Neuronal stem cell (in vitro differentiated cells): ENCODE results near the gene ENTPD2.

ENCODE experiments used
- DNase-seq: peaks from one replicate; pipeline ENCODE4 v3.0.0-alpha.2; 2013; ENCODE audit warnings: low spot score
- H2AFZ ChIP-seq: one replicate; pipeline ENCODE4 v1.6.1; 2013; ENCODE audit warnings: mild to moderate bottlenecking, low read length, inconsistent platforms
- H2AK5ac ChIP-seq: 2 replicates; pipeline ENCODE4 v1.6.1; 2013; ENCODE audit warnings: low read depth, mild to moderate bottlenecking, inconsistent platforms, low read length, moderate library complexity, mixed read lengths
- H2BK120ac ChIP-seq: 2 replicates; pipeline ENCODE4 v1.6.1; 2013; ENCODE audit warnings: low read depth, mild to moderate bottlenecking, inconsistent platforms, low read length, moderate library complexity, mixed read lengths
- H2BK12ac ChIP-seq: one replicate; pipeline ENCODE4 v1.6.1; 2013; ENCODE audit warnings: low read length, inconsistent platforms
- H2BK15ac ChIP-seq: 2 replicates; pipeline ENCODE4 v1.6.1; 2013; ENCODE audit warnings: mild to moderate bottlenecking, low read length, inconsistent platforms, mixed read lengths
- H2BK5ac ChIP-seq: one replicate; pipeline ENCODE4 v1.6.1; 2013; ENCODE audit warnings: inconsistent platforms, mild to moderate bottlenecking, low read length, moderate library complexity
- H3K14ac ChIP-seq: one replicate; pipeline ENCODE4 v1.6.1; 2013; ENCODE audit warnings: low read length, inconsistent platforms
- H3K18ac ChIP-seq: 2 replicates; pipeline ENCODE4 v1.6.1; 2013; ENCODE audit warnings: low read length, inconsistent platforms
- H3K23ac ChIP-seq: 2 replicates; pipeline ENCODE4 v1.6.1; 2013; ENCODE audit warnings: low read depth, mild to moderate bottlenecking, mixed read lengths, low read length, inconsistent platforms; ENCODE audit not compliant: poor library complexity
- H3K27ac ChIP-seq: replicated peaks from 3 replicates; pipeline ENCODE4 v1.5.1; 2013; ENCODE audit warnings: low read length, inconsistent platforms
- H3K27me3 ChIP-seq, 3 experiments: 2 replicates each; pipeline ENCODE4 v1.6.1; 2013; ENCODE audit warnings: low read length in 3 of 3, mild to moderate bottlenecking in 2 of 3, inconsistent platforms in 1 of 3, low read depth in 1 of 3, mixed read lengths in 1 of 3, moderate library complexity in 1 of 3; ENCODE audit not compliant: control insufficient read depth in 3 of 3, insufficient read depth in 3 of 3
- H3K36me3 ChIP-seq, 2 donors: replicated peaks in 1 of 2; 2 replicates each; pipeline ENCODE4 v1.6.1; 2013; ENCODE audit warnings: low read length in 2 of 2; ENCODE audit not compliant: control insufficient read depth in 2 of 2, insufficient read depth in 2 of 2
- H3K4ac ChIP-seq: 2 replicates; pipeline ENCODE4 v1.6.1; 2013; ENCODE audit warnings: inconsistent platforms, mild to moderate bottlenecking, low read length, moderate library complexity
- H3K4me1 ChIP-seq, 2 donors: 1 replicate in 1 of 2; 2 replicates in 1 of 2; pipeline ENCODE4 v1.6.1; 2013; ENCODE audit warnings: low read length in 2 of 2, low read depth in 1 of 2; ENCODE audit not compliant: control insufficient read depth in 2 of 2, insufficient read depth in 1 of 2
- H3K4me2 ChIP-seq: one replicate; pipeline ENCODE4 v1.6.1; 2013; ENCODE audit warnings: mild to moderate bottlenecking, low read length, inconsistent platforms; ENCODE audit not compliant: insufficient read depth, poor library complexity, severe bottlenecking
- H3K4me3 ChIP-seq, 2 donors: 2 replicates each; pipeline ENCODE4 v1.5.1; 2013; ENCODE audit warnings: low read length in 2 of 2, mild to moderate bottlenecking in 2 of 2, inconsistent platforms in 1 of 2, moderate library complexity in 1 of 2
- H3K79me1 ChIP-seq: one replicate; pipeline ENCODE4 v1.6.1; 2013; ENCODE audit warnings: low read depth, mild to moderate bottlenecking, inconsistent platforms, low read length, moderate library complexity
- H3K9ac ChIP-seq: one replicate; pipeline ENCODE4 v1.6.1; 2013; ENCODE audit warnings: mild to moderate bottlenecking, low read depth, low read length, inconsistent platforms; ENCODE audit not compliant: poor library complexity
- H3K9me3 ChIP-seq, 2 donors: replicated peaks in 1 of 2; 2 replicates each; pipeline versions ENCODE3 to v1.6.1; 2013; ENCODE audit warnings: low read length in 2 of 2, mild to moderate bottlenecking in 2 of 2, inconsistent platforms in 1 of 2, low read depth in 1 of 2, mixed read lengths in 1 of 2, moderate library complexity in 1 of 2; ENCODE audit not compliant: control insufficient read depth in 2 of 2, insufficient read depth in 1 of 2
- H4K8ac ChIP-seq: one replicate; pipeline ENCODE4 v1.6.1; 2013; ENCODE audit warnings: low read depth, mild to moderate bottlenecking, inconsistent platforms, low read length, moderate library complexity
- H4K91ac ChIP-seq: one replicate; pipeline ENCODE4 v1.6.1; 2013; ENCODE audit warnings: low read length, low read depth, mild to moderate bottlenecking, inconsistent platforms; ENCODE audit not compliant: poor library complexity
- WGBS, 2 donors: extraction: QIAGEN DNeasy Blood & Tissue Kit; methylation state at CpG; one replicate each; pipeline ENCODE4 v1.1.7; 2013; ENCODE audit warnings: missing lambda C conversion rate in 2 of 2, mixed read lengths in 1 of 2; ENCODE audit not compliant: insufficient read length in 2 of 2, insufficient replicate concordance in 1 of 2; ENCODE audit errors: extremely low coverage in 2 of 2; 5-methylcytosine and 5-hydroxymethylcytosine counted together

ENTPD2 gene

DNA sequence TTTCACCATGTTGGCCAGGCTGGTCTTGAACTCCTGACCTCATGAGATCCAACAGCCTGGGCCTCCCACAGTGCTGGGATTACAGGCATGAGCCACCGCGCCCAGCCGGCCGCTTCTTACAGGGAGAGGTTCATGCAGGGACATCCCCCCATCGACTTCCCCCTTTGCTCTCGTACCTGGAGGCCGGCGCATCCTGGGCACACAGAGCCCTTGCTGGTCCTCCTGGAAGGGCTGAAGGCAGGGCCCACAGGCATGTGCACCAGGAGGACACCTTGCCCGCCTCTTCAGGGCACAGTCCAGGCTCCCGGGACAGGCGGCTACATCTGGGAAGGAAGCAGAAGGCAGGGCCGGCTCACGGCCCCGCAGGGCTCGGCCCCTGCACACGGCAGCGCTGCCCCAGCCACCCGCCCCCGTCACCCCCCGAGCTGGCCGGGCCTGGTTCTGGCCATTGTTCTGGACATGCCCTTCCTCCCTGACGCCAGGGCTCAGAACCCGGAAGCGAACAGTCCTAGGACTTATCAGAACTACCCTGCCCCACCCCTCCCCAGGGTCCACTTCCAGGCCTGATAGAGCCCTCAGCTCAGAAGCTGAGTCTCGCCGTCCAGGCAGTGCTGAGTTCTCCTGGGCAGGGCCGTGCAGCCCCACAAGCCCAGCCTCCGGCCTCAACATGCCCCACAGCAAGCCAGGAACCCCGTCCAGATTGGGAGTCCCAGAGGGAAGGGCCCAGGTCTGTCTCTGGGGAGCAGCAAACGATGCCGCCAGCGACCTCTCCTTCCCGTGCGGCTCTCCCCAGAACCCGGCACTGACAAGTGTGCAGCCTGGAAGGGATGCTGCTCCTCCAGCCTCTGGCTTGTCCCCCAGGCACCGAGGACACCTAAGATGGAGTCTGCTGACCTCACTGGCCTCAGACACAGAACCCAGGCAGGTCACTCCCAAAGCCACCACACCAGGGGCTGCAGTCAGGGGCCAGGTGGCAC is 10.8 kb downstream of the ENTPD2 start:
- WGBS, 2 donors, result no CpG with 5 or more reads among the region's 36 CpGs
- Histone ChIP-seq H3K4me1 (peaks cover 8 to 40% of the 10 kb centered on the region in 2 donors), H3K27ac (no peak overlapping the region), H3K9me3 (peaks cover 0 to 2% of the 10 kb centered on the region in 2 donors), H3K36me3 (peaks cover 3 to 16% of the 10 kb centered on the region in 2 donors), H2BK12ac (no peak overlapping the region), H3K18ac (no peak overlapping the region), H3K4ac (no peak overlapping the region), H2BK5ac (no peak overlapping the region), H3K27me3 (peaks cover 0 to 25% (median 10%) of the 10 kb centered on the region in 3 experiments), H3K4me3 (no peak overlapping the region), H2BK15ac (no peak overlapping the region), H3K23ac (no peak overlapping the region), H2AFZ (no peak overlapping the region), H3K9ac (no peak overlapping the region), H4K91ac (no peak overlapping the region), H2AK5ac (no peak overlapping the region), H3K79me1 (peaks cover 7% of the 10 kb centered on the region), H3K14ac (no peak overlapping the region), H3K4me2 (no peak overlapping the region), H2BK120ac (no peak overlapping the region), H4K8ac (no peak overlapping the region)
- DNase-seq, result no peak

DNA sequence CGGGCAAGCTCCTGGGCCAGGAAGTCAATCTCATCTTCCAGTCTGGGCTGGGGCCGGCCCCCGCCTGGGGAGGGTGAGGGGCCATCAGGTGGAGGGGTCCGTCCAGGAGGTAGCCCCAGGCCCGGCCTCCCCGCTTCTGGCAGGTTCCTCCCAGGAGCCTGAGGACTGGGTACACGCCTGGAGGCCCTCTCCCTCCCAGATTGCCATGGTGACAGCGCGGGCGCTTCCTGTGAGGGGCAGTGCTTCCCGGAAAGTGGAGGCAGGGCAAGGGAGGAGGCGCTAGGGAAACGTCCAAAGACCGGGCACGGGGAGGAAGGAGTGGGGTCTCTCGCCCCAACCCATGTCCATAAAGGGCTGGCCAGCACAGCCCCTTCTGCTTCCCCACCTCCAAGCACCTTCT is 12.7 kb downstream of the ENTPD2 start:
- H3K27me3 ChIP-seq, result peaks cover 0 to 13% (median 0%) of the 10 kb centered on the region in 3 experiments
- peak overlapping the region; percentile 54 for H2AFZ ChIP-seq
- peaks cover 7% of the 10 kb centered on the region for H3K79me1 ChIP-seq
- H4K8ac ChIP-seq, result no peak overlapping the region
- no peak overlapping the region for H2BK15ac ChIP-seq
- H3K14ac ChIP-seq, result no peak overlapping the region
- no CpG with 5 or more reads among the region's 16 CpGs for WGBS, 2 donors
- peak overlapping the region in 1 of 2 donors; percentile 38 for H3K4me3 ChIP-seq
- no peak overlapping the region for H3K27ac ChIP-seq
- H3K36me3 ChIP-seq, result peaks cover 3 to 23% of the 10 kb centered on the region in 2 donors
- H3K9me3 ChIP-seq, result no peaks in the 10 kb centered on the region
- H3K9ac ChIP-seq, result no peak overlapping the region
- no peak overlapping the region for H2BK12ac ChIP-seq
- no peak overlapping the region for H3K4me2 ChIP-seq
- H3K23ac ChIP-seq, result no peak overlapping the region
- peak overlapping the region; percentile 31 for H2BK120ac ChIP-seq
- H3K4ac ChIP-seq, result no peak overlapping the region
- H4K91ac ChIP-seq, result no peak overlapping the region
- DNase-seq, result no peak
- peaks cover 8 to 40% of the 10 kb centered on the region in 2 donors for H3K4me1 ChIP-seq
- H3K18ac ChIP-seq, result no peak overlapping the region
- H2AK5ac ChIP-seq, result no peak overlapping the region
- H2BK5ac ChIP-seq, result no peak overlapping the region

DNA sequence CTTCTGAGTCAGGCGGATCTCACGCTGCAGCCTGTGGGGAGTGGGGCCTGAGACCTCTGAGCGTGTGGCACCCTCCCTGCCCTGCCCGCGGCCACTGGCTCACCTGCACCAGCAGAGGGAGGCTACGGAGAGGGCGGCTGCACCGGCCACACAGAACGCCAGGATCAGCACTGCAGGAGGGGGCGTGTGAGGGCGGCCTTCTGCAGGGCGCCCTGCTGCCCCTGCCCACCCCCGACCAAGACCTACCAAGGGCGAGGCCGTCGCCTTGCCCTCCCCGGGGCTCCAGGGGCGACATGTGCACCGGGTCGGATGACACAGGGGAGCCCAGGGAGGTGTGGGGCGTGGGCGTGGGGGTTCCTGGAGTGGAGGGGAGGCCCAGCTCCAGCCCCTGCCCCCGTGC is 13.3 kb downstream of the ENTPD2 start:
- peak overlapping the region; percentile 31 for H3K23ac ChIP-seq
- peak overlapping the region; percentile 54 for H2AFZ ChIP-seq
- no peak overlapping the region for H4K8ac ChIP-seq
- H3K27ac ChIP-seq, result no peak overlapping the region
- no peak overlapping the region for H3K4me2 ChIP-seq
- peaks cover 3 to 23% of the 10 kb centered on the region in 2 donors for H3K36me3 ChIP-seq
- H4K91ac ChIP-seq, result no peak overlapping the region
- H3K79me1 ChIP-seq, result peaks cover 7% of the 10 kb centered on the region
- peaks cover 0 to 12% (median 0%) of the 10 kb centered on the region in 3 experiments for H3K27me3 ChIP-seq
- no peak overlapping the region for H2AK5ac ChIP-seq
- no CpG with 5 or more reads among the region's 23 CpGs for WGBS, 2 donors
- no peak overlapping the region for H2BK12ac ChIP-seq
- H2BK120ac ChIP-seq, result no peak overlapping the region
- peak overlapping the region in 1 of 2 donors; percentile 38 for H3K4me3 ChIP-seq
- H3K4ac ChIP-seq, result no peak overlapping the region
- no peak overlapping the region for H2BK15ac ChIP-seq
- no peak overlapping the region for H3K18ac ChIP-seq
- H3K9ac ChIP-seq, result no peak overlapping the region
- no peak for DNase-seq
- no peak overlapping the region for H2BK5ac ChIP-seq
- no peaks in the 10 kb centered on the region for H3K9me3 ChIP-seq
- H3K14ac ChIP-seq, result no peak overlapping the region
- H3K4me1 ChIP-seq, result peaks cover 8 to 40% of the 10 kb centered on the region in 2 donors

DNA sequence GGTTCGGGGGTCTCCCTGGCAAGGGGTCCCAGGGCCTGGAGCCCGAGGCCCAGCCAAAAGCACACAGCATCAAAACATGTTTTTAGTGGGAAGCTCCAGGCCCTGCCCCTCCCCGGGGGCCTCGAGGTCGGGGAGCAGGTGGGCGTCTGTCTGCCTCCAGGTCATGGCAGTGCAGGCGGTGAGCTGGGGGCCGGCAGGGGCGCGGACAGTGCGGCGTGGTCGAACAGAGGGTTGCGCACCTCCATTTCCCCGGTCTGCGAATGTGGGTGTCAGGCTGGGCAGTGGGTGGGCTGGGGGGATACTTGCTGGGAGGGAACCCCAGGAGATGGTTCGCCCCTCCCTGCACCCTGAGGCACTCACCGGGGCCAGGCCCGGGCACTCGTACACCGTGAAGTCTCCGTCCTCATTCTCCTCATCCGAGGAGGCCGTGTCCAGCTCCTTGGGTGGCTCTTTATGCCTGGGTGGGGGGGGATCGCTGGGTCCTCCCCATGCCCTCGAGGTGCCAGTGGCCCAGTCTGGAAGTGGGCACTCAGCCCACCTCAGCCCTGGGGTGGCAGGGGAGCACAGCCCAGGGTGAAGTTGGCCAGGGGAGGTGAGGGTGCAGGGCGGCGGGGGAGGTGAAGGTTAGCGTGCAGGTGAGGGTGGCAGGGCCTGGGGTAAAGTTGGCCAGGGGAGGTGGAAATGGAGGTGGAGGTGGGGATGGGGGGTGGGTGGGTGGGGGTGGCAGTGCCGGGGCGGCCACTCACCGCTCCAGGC is 14.1 kb downstream of the ENTPD2 start:
- peaks cover 6 to 40% of the 10 kb centered on the region in 2 donors for H3K4me1 ChIP-seq
- H3K9ac ChIP-seq, result no peak overlapping the region
- no peak overlapping the region for H3K18ac ChIP-seq
- H3K36me3 ChIP-seq, result peaks cover 3 to 23% of the 10 kb centered on the region in 2 donors
- H3K4me2 ChIP-seq, result no peak overlapping the region
- DNase-seq, result no peak
- no peak overlapping the region for H3K27ac ChIP-seq
- no peak overlapping the region for H3K4me3 ChIP-seq
- H2BK5ac ChIP-seq, result no peak overlapping the region
- peak overlapping the region; percentile 38 for H3K14ac ChIP-seq
- H3K27me3 ChIP-seq, result peaks cover 0 to 5% (median 0%) of the 10 kb centered on the region in 3 experiments
- WGBS, 2 donors, result no CpG with 5 or more reads among the region's 32 CpGs
- H2BK12ac ChIP-seq, result no peak overlapping the region
- no peak overlapping the region for H2AK5ac ChIP-seq
- H3K79me1 ChIP-seq, result peaks cover 7% of the 10 kb centered on the region
- H2BK120ac ChIP-seq, result no peak overlapping the region
- H2AFZ ChIP-seq, result no peak overlapping the region
- no peak overlapping the region for H3K23ac ChIP-seq
- no peak overlapping the region for H4K91ac ChIP-seq
- H3K4ac ChIP-seq, result no peak overlapping the region
- H2BK15ac ChIP-seq, result no peak overlapping the region
- no peak overlapping the region for H4K8ac ChIP-seq
- no peaks in the 10 kb centered on the region for H3K9me3 ChIP-seq
